Breast epithelium (tissue), 4 donors: ENCODE measurements around the gene EIF3F. TPM values are rescaled to one million over a fixed set of nuclear protein-coding genes. Genes with fewer than 3 reads are reported as not detected.

Experiments
- DNase-seq, 2 donors: peaks; one replicate each; pipeline ENCODE4 v3.0.0-alpha.2; 2019; ENCODE audit warnings: low spot score in 2 of 2
- H3K27ac ChIP-seq, 2 donors: fragments of 200-600 bp; sonication (generic) in 1 of 2; one replicate each; pipeline ENCODE4 v1.5.1; 2016 to 2019; ENCODE audit warnings: mild to moderate bottlenecking in 1 of 2
- H3K27me3 ChIP-seq, 2 donors: fragments of 200-600 bp; sonication (generic) in 1 of 2; one replicate each; pipeline versions ENCODE4 v1.5.1 to v1.6.0; 2017 to 2019; ENCODE audit warnings: control low read depth in 1 of 2, mild to moderate bottlenecking in 1 of 2
- H3K36me3 ChIP-seq: fragments of 200-600 bp; one replicate; pipeline ENCODE4 v1.5.1; 2019
- H3K4me1 ChIP-seq, 2 donors: fragments of 200-600 bp; sonication (generic); one replicate each; pipeline ENCODE4 v1.5.1; 2016 to 2019; ENCODE audit warnings: control low read depth in 1 of 2
- H3K4me3 ChIP-seq, 3 donors: fragments of 200-600 bp; sonication (generic); 1 replicate in 2 of 3; 2 replicates in 1 of 3; pipeline ENCODE4 v1.5.1; 2016 to 2019; ENCODE audit warnings: mild to moderate bottlenecking in 3 of 3, moderate library complexity in 2 of 3
- H3K9me3 ChIP-seq, 2 donors: fragments of 200-600 bp; sonication (generic) in 1 of 2; one replicate each; pipeline ENCODE4 v1.5.1; 2016 to 2019; ENCODE audit warnings: control low read depth in 1 of 2
- POLR2A ChIP-seq: fragments of 450-650 bp; IDR thresholded peaks from one replicate; pipeline ENCODE4 v1.6.1; 2016; ENCODE audit warnings: antibody characterized with exemption, mild to moderate bottlenecking, moderate library complexity
- POLR2AphosphoS5 ChIP-seq, 3 donors: sonication (generic); formaldehyde crosslinking; IDR thresholded peaks; one replicate each; pipeline ENCODE4 v1.6.1; 2017; ENCODE audit warnings: antibody characterized with exemption in 3 of 3
- intact Hi-C: fragments of 100-400 bp; cut with DNase I; formaldehyde crosslinking; loops from one replicate; pipeline ENCODE4 v1.15.1; 2023; ENCODE audit warnings: low total_unique reads
- total RNA-seq, 3 donors: library from RNA; depleted of rRNA; stranded (reverse); fragments of >200 nt; gene quantifications; one replicate each; pipeline ENCODE4 v1.1.0, GENCODE V29; 2016
- TF ChIP-seq, protein P1 (sequence below), 3 donors: fragments of 450-650 bp; IDR thresholded peaks; one replicate each; pipeline ENCODE4 v1.5.1; 2016 to 2017; ENCODE audit warnings: antibody characterized with exemption in 3 of 3, mild to moderate bottlenecking in 3 of 3, moderate library complexity in 3 of 3

The EIF3F gene
- total RNA-seq, 3 donors from 2014 or later, result 145 to 180 (median 151) TPM

DNA sequence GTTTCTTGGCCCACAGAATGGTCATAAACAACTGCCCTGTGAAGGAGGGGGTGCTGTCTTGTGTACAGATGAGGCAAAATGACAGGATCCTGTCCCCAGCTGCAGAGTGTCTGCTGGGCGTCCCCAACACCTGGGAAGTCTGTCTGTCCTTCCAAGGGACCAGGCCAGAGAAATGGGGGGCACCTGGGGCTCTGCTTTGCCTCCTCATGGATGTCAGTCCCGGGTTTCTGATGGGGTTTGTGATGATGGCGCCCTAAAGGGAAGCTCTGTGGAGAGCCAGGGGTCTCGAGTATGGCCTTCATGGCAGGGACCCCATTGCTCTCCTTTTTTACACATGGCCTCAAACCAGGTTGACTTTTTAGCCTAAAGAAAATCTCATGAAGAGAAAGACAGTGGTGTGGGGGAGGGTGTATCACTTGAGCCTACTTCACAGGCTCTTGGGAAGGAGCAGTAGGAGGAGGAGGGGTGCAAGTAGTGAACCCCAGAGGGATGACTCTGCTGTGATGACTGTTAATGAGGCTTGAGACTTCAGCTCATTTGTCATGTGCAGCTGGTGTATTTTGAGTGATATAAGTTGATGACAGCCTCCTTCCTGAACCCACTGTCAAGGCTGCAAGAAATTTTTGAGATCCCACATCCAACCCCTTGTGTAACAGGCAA, 53.3 kb downstream of the EIF3F start:
- Histone ChIP-seq H3K4me3 (no peak overlapping the region), H3K27ac (no peak overlapping the region), H3K27me3 (no peaks in the 10 kb centered on the region), H3K9me3 (no peaks in the 10 kb centered on the region), H3K36me3 (no peaks in the 10 kb centered on the region), H3K4me1 (no peaks in the 10 kb centered on the region)
- DNase-seq, result peak in 1 of 2 donors; percentile 5
- intact Hi-C loops, result no loop called here
- TF ChIP-seq POLR2AphosphoS5 (IDR thresholded peaks at IDR 0.05) (no peak), POLR2A (no peak)
- TF ChIP-seq, protein P1, sequence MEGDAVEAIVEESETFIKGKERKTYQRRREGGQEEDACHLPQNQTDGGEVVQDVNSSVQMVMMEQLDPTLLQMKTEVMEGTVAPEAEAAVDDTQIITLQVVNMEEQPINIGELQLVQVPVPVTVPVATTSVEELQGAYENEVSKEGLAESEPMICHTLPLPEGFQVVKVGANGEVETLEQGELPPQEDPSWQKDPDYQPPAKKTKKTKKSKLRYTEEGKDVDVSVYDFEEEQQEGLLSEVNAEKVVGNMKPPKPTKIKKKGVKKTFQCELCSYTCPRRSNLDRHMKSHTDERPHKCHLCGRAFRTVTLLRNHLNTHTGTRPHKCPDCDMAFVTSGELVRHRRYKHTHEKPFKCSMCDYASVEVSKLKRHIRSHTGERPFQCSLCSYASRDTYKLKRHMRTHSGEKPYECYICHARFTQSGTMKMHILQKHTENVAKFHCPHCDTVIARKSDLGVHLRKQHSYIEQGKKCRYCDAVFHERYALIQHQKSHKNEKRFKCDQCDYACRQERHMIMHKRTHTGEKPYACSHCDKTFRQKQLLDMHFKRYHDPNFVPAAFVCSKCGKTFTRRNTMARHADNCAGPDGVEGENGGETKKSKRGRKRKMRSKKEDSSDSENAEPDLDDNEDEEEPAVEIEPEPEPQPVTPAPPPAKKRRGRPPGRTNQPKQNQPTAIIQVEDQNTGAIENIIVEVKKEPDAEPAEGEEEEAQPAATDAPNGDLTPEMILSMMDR (IDR thresholded peaks at IDR 0.05), result no peak

DNA sequence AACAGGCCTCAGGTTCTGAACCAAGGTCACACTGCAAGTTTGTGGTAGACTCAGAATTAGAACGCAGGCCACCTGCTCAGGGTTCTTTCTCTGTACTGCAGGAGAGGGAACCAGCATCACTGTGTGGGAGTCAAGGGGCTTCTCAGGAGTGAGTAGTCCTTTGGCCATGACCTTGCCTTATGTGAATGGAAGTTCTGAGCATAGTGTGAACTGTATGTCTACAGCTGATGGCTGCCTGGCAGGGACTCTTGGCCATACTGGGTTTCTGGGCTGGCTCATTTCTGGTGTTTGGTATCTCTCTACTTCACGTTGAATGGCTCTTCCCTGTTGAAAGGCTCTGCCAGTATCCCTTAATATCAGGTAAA, 53.8 kb downstream of the EIF3F start:
- intact Hi-C loops, result no loop called here
- Histone ChIP-seq H3K36me3 (no peaks in the 10 kb centered on the region), H3K4me3 (no peak overlapping the region), H3K27me3 (no peaks in the 10 kb centered on the region), H3K9me3 (no peaks in the 10 kb centered on the region), H3K27ac (no peak overlapping the region), H3K4me1 (no peaks in the 10 kb centered on the region)
- TF ChIP-seq, protein P1 (IDR thresholded peaks at IDR 0.05), result no peak
- no peak for TF ChIP-seq POLR2A
- TF ChIP-seq POLR2AphosphoS5 (IDR thresholded peaks at IDR 0.05), result no peak
- DNase-seq, result peak in 1 of 2 donors; percentile 12

DNA sequence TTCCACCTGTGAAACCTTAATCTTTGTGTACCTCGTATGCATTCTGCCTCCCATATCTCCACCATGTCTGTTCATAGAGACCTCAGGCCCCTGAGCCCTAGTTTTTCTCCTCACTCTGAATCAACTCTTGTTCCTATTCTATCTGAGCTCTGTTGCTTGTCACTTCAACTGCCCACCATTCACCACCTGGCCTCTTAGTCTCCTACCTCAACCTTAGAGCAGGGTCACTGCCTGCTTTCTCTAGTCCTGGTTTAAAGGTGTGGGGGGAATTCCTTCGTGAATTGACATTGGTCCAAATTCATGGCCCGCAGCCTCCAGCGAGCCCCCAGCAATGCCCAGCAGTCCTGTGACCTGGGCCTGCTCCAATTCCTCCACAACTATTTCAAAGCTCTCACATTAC, 54.4 kb downstream of the EIF3F start:
- H3K27ac ChIP-seq, result no peak overlapping the region
- TF ChIP-seq, protein P1 (IDR thresholded peaks at IDR 0.05), result no peak
- TF ChIP-seq POLR2A (no peak), POLR2AphosphoS5 (IDR thresholded peaks at IDR 0.05) (no peak)
- H3K36me3 ChIP-seq, result no peaks in the 10 kb centered on the region
- H3K9me3 ChIP-seq, result no peaks in the 10 kb centered on the region
- H3K27me3 ChIP-seq, result no peaks in the 10 kb centered on the region
- intact Hi-C loops, result no loop called here
- DNase-seq, result peak in 1 of 2 donors; percentile 5
- H3K4me1 ChIP-seq, result no peaks in the 10 kb centered on the region
- H3K4me3 ChIP-seq, result no peak overlapping the region

DNA sequence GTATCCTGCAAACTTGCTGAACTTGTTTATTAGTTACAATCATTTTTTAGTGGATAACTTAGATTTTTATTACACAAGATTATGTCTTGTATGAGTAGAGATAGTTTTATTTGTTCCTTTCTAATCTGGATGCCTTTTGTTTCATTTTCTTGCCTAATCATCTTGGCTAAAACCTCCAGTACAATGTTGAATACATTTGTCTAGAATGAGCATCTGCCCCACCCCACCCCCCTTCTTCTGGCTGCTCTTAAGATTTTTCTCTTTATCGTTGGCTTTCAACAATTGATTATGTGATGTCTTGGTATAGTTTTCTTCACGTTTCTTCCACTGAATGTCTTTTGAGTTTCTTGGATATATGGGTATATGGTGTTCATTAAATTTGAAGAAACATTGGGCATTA, 56.6 kb downstream of the EIF3F start:
- Histone ChIP-seq H3K36me3 (no peaks in the 10 kb centered on the region), H3K4me1 (no peaks in the 10 kb centered on the region), H3K27me3 (no peaks in the 10 kb centered on the region), H3K9me3 (no peaks in the 10 kb centered on the region), H3K4me3 (no peak overlapping the region), H3K27ac (no peak overlapping the region)
- intact Hi-C loops, result no loop called here
- DNase-seq, result no peak
- TF ChIP-seq, protein P1 (IDR thresholded peaks at IDR 0.05), result no peak
- TF ChIP-seq POLR2AphosphoS5 (IDR thresholded peaks at IDR 0.05), result no peak
- TF ChIP-seq POLR2A, result no peak

DNA sequence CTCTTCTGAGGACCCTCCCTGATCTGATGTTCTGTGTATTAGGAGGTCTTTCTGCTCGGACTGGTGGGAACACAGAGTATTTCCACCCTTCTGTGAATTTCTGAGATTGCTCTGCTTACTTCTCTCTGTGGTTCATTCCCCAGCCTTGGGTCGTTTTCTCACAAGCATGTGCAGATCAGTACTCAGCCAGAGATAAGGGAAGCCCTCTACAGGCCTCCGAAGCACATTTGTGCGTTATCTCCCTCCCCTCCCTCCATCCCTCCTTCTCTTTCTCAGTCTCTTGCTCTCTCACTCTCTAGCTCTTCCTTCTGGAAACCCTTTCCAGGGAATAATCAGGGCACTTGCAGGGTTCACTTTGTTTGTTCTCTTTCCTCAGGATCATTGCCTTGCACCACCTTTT, 58.7 kb downstream of the EIF3F start:
- TF ChIP-seq POLR2A, result no peak
- TF ChIP-seq, protein P1 (IDR thresholded peaks at IDR 0.05), result no peak
- TF ChIP-seq POLR2AphosphoS5 (IDR thresholded peaks at IDR 0.05), result no peak
- Histone ChIP-seq H3K9me3 (no peaks in the 10 kb centered on the region), H3K4me3 (no peak overlapping the region), H3K36me3 (no peaks in the 10 kb centered on the region), H3K27ac (no peak overlapping the region), H3K27me3 (no peaks in the 10 kb centered on the region), H3K4me1 (no peaks in the 10 kb centered on the region)
- DNase-seq, result no peak
- intact Hi-C loops, result no loop called here
